Panc1 (cell line): ENCODE measurements around the gene VMAC.

Experiments used
- CTCF ChIP-seq: fragments of 450-650 bp; IDR thresholded peaks from 2 replicates; pipeline ENCODE4 v1.5.1; 2017; ENCODE audit warnings: mild to moderate bottlenecking
- SIN3A ChIP-seq: IDR thresholded peaks from 2 replicates; pipeline ENCODE4 v1.6.1; 2012; ENCODE audit warnings: low read depth, mild to moderate bottlenecking, low read length, moderate library complexity, borderline replicate concordance; ENCODE audit not compliant: insufficient read depth
- TF ChIP-seq, protein P1 (sequence below), 2 experiments: IDR thresholded peaks; 2 replicates each; pipeline ENCODE4 v1.6.1; 2011 to 2012; ENCODE audit warnings: low read depth in 2 of 2, control low read depth in 1 of 2, low read length in 1 of 2, mild to moderate bottlenecking in 1 of 2, moderate library complexity in 1 of 2; ENCODE audit not compliant: insufficient read depth in 1 of 2

DNA sequence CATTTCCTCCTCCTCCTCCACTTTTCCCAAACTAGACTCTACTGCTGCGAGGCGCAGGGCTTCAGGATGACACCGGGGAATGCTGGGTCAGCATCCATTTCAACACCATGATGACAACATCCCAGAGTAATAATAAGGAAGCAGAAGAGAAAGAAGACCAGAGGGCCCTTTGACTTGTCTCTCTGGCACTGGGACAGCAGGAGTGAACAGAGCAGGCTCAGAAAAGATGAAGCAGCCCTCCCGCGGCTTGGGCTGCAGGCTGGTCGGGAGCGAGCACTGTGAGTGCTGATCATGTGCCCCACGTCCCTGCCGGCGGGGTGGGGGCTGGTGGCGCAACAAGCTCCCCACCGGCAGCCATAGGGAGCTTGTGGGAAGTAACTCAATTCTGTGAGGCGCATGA is 42.8 kb downstream of the VMAC start:
- no peak for TF ChIP-seq CTCF
- TF ChIP-seq, protein P1, sequence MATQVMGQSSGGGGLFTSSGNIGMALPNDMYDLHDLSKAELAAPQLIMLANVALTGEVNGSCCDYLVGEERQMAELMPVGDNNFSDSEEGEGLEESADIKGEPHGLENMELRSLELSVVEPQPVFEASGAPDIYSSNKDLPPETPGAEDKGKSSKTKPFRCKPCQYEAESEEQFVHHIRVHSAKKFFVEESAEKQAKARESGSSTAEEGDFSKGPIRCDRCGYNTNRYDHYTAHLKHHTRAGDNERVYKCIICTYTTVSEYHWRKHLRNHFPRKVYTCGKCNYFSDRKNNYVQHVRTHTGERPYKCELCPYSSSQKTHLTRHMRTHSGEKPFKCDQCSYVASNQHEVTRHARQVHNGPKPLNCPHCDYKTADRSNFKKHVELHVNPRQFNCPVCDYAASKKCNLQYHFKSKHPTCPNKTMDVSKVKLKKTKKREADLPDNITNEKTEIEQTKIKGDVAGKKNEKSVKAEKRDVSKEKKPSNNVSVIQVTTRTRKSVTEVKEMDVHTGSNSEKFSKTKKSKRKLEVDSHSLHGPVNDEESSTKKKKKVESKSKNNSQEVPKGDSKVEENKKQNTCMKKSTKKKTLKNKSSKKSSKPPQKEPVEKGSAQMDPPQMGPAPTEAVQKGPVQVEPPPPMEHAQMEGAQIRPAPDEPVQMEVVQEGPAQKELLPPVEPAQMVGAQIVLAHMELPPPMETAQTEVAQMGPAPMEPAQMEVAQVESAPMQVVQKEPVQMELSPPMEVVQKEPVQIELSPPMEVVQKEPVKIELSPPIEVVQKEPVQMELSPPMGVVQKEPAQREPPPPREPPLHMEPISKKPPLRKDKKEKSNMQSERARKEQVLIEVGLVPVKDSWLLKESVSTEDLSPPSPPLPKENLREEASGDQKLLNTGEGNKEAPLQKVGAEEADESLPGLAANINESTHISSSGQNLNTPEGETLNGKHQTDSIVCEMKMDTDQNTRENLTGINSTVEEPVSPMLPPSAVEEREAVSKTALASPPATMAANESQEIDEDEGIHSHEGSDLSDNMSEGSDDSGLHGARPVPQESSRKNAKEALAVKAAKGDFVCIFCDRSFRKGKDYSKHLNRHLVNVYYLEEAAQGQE (IDR thresholded peaks at IDR 0.05; ENCODE audit: insufficient read depth in 1 of 2, low read depth in 2 of 2, low read length in 1 of 2) = no peak
- TF ChIP-seq SIN3A = no peak
